PC-3 (cell line): ENCODE data around the gene WBP2NL. TPM values are rescaled to one million over a fixed set of nuclear protein-coding genes. Genes with fewer than 3 reads are reported as not detected.
"Not testable (repeated sequence)": the region's sequence is repeated elsewhere in the genome, so short reads cannot be mapped to it uniquely, and the experiment has no call there.

Experiments
- ATAC-seq: fragments of 200-7000 bp; cut with Tn5 transposase; 2 replicates; pipeline ENCODE4 v1.9.1; 2020; ENCODE audit warnings: mild to moderate bottlenecking, moderate library complexity
- BruUV-seq: library from RNA; stranded (reverse); fragments of 400-500 nt; replicated peaks from 2 replicates; lab custom pipeline; 2021; lab: Mats Ljungman, UMichigan
- CTCF ChIA-PET: fragments of 300-600 bp; sonication (Branson Sonifier 250); formaldehyde crosslinking; loops from one replicate; lab custom pipeline; 2022; ENCODE audit warnings: antibody characterized with exemption; lab: Charles Lee
- POLR2A ChIA-PET: fragments of 300-600 bp; sonication (Branson Sonifier 250); formaldehyde crosslinking; loops from one replicate; lab custom pipeline; 2022; ENCODE audit warnings: antibody characterized with exemption; ENCODE audit not compliant: unreplicated experiment; lab: Charles Lee
- DNase-seq: peaks from one replicate; pipeline ENCODE4 v3.0.0-alpha.2; 2015
- H2AFZ ChIP-seq: fragments of 300-600 bp; sonication (generic); 2 replicates; pipeline ENCODE4 v1.6.0; 2016; ENCODE audit warnings: antibody characterized with exemption, low read length
- H3F3A ChIP-seq: fragments of 300-600 bp; sonication (generic); one replicate; pipeline ENCODE4 v1.6.0; 2017; ENCODE audit warnings: antibody characterized with exemption, low read length, control low read depth, mild to moderate bottlenecking; ENCODE audit not compliant: unreplicated experiment
- H3K27ac ChIP-seq: fragments of 300-600 bp; sonication (generic); 2 replicates; pipeline ENCODE4 v1.5.1; 2016; ENCODE audit warnings: mild to moderate bottlenecking, low read length
- H3K27me3 ChIP-seq: fragments of 300-600 bp; sonication (generic); 2 replicates; pipeline ENCODE4 v1.6.1; 2016; ENCODE audit warnings: low read length, mixed read lengths
- H3K36me3 ChIP-seq: fragments of 300-600 bp; sonication (generic); 2 replicates; pipeline ENCODE4 v1.6.1; 2016; ENCODE audit warnings: low read depth, mixed run types, low read length, mixed read lengths
- H3K4me1 ChIP-seq: fragments of 300-600 bp; sonication (generic); 2 replicates; pipeline ENCODE4 v1.5.1; 2016; ENCODE audit warnings: low read length; ENCODE audit not compliant: insufficient read depth
- H3K4me2 ChIP-seq: fragments of 300-600 bp; sonication (generic); 2 replicates; pipeline ENCODE4 v1.6.0; 2016; ENCODE audit warnings: low read length
- H3K4me3 ChIP-seq: fragments of 300-600 bp; sonication (generic); 2 replicates; pipeline ENCODE4 v1.5.1; 2016; ENCODE audit warnings: mild to moderate bottlenecking, low read length, mixed read lengths
- H3K79me2 ChIP-seq: fragments of 300-600 bp; sonication (generic); 2 replicates; pipeline ENCODE4 v1.6.1; 2017; ENCODE audit warnings: low read length, mixed read lengths
- H3K9ac ChIP-seq: fragments of 300-600 bp; sonication (generic); 2 replicates; pipeline ENCODE4 v1.6.0; 2016; ENCODE audit warnings: mild to moderate bottlenecking, low read length
- H3K9me2 ChIP-seq: fragments of 300-600 bp; sonication (generic); replicated peaks from 2 replicates; pipeline ENCODE4 v1.6.1; 2016; ENCODE audit warnings: mixed run types, low read length, mixed read lengths
- H3K9me3 ChIP-seq: fragments of 300-600 bp; sonication (generic); 2 replicates; pipeline ENCODE4 v1.6.1; 2016; ENCODE audit warnings: low read length, mixed read lengths
- H4K20me1 ChIP-seq: fragments of 300-600 bp; sonication (generic); 2 replicates; pipeline ENCODE4 v1.6.1; 2016; ENCODE audit warnings: low read length, mixed read lengths
- EZH2 ChIP-seq: fragments of 300-600 bp; sonication (generic); IDR thresholded peaks from one replicate; pipeline ENCODE4 v1.6.1; 2017; ENCODE audit warnings: antibody characterized with exemption, mild to moderate bottlenecking, low read length; ENCODE audit not compliant: unreplicated experiment
- EZH2phosphoT487 ChIP-seq: fragments of 300-600 bp; sonication (generic); IDR thresholded peaks from 2 replicates; pipeline ENCODE4 v1.6.1; 2018; ENCODE audit warnings: mild to moderate bottlenecking, antibody characterized with exemption, low read length, borderline replicate concordance
- intact Hi-C: fragments of 100-400 bp; cut with micrococcal nuclease; formaldehyde crosslinking; loops from 2 replicates; pipeline ENCODE4 v1.9.0; 2023
- total RNA-seq: library from RNA; depleted of rRNA; stranded (reverse); fragments of >200 nt; gene quantifications from 2 replicates; pipeline ENCODE4 v1.2.3, GENCODE V29; 2014
- TF ChIP-seq, protein P1 (sequence below): fragments of 300-600 bp; sonication (generic); conservative IDR thresholded peaks from 2 replicates; pipeline ENCODE4 v1.5.1; 2017; ENCODE audit warnings: antibody characterized with exemption, low read depth, mild to moderate bottlenecking, low read length

The WBP2NL gene
- total RNA-seq, 1 experiment from 2014 or later: 0.33 TPM

DNA sequence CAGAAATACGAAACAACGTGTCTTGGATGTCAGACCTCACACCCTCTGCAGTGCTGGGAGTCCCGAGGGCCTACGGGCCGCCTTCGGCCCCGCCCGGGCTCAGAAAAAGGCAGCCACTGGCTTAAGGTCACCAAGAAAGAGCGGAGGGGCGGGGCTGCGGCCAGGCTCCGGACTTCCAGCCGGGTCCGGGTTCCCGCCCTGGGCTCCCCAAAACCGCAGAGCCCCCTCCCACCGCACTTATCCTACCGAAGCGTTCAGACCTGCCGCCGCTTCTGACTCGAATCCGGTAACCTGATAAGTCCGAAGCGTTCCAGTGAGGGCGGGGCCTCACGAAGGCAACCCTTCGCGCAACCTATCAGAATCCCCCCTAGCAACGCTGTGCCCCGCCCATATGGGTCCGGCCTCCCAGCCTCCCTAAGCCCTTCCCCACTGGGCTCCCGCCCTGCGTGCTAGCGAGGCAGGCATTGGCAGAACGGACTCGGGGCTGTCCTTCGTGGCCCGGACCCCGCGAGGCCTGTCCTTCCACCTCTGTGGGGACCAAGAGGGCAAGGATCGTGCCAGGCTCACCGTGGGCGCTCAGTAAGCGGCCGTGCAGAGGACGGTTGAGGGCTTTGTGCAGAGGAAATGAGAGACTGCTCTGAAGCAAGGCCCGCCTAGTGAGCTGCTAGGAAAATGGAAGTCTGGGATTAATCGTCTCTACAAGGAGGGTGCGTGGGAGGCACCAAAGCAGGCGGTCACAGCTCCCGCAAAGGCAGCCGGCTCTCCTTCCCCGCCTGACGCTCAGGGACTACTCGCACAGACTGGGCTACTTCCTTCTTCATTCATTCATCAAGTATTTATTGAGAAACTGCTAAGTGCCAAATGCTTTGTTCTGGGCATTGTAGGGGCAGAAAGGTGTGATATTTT is 72.2 kb downstream of the WBP2NL start, which contains the start of gene NAGA:
NAGA (minus strand) TSS at position 296 of the 906 bp plus-strand sequence. CDS start 515 bp downstream, outside the sequence.
- Histone ChIP-seq H3K4me3 (peak within 1 kb of the TSS; percentile 77), H2AFZ (peak within 1 kb of the TSS; percentile 75), H4K20me1 (no peaks in the 10 kb centered on the region), H3K9ac (peak within 1 kb of the TSS; percentile 70), H3K27me3 (no peaks in the 10 kb centered on the region), H3K36me3 (no peaks in the 10 kb centered on the region), H3K9me3 (no peaks in the 10 kb centered on the region), H3K27ac (peak within 1 kb of the TSS; percentile 19), H3F3A (no peaks in the 10 kb centered on the region), H3K9me2 (no peaks in the 10 kb centered on the region), H3K4me1 (peaks cover 14% of the 10 kb centered on the region), H3K79me2 (peaks cover 7% of the 10 kb centered on the region; the same call in 1 of the 2 replicates), H3K4me2 (peak within 1 kb of the TSS; percentile 98)
- TF ChIP-seq EZH2 (no peak), EZH2phosphoT487 (no peak)
- TF ChIP-seq, protein P1, sequence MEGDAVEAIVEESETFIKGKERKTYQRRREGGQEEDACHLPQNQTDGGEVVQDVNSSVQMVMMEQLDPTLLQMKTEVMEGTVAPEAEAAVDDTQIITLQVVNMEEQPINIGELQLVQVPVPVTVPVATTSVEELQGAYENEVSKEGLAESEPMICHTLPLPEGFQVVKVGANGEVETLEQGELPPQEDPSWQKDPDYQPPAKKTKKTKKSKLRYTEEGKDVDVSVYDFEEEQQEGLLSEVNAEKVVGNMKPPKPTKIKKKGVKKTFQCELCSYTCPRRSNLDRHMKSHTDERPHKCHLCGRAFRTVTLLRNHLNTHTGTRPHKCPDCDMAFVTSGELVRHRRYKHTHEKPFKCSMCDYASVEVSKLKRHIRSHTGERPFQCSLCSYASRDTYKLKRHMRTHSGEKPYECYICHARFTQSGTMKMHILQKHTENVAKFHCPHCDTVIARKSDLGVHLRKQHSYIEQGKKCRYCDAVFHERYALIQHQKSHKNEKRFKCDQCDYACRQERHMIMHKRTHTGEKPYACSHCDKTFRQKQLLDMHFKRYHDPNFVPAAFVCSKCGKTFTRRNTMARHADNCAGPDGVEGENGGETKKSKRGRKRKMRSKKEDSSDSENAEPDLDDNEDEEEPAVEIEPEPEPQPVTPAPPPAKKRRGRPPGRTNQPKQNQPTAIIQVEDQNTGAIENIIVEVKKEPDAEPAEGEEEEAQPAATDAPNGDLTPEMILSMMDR: no peak
- ChIA-PET CTCF (no interaction called here), POLR2A (interaction anchor here (0.7 kb wide), 1 partner anchor 10 kb away, joined by 4 read pairs; no protein-coding TSS in a partner anchor)
- intact Hi-C loops: loop anchor here (2.0 kb wide), 1 partner anchor 104 kb away; no protein-coding TSS in a partner anchor
- BruUV-seq: TSS peak; percentile 89
- peak; percentile 98 for ATAC-seq
- peak; percentile 94 for DNase-seq

DNA sequence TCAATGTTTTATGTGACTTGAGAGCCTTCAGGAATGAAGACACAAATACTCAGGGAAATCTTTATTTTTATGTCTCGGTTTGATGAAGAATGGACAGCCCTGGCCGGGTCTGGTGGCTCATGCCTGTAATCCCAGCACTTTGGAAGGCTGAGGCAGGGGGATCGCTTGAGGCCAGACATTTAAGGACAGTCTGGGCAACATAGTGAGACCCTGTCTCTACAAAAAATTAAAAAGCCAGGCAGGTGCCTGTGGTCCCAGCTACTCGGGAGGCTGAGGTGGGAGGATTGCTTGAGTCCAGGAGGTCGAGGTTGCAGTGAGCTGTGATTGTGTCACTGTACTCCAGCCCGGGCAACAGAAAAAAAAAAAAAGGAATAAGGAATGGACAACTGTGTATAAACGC is 72.9 kb downstream of the WBP2NL start:
- Histone ChIP-seq H3K4me1 (peaks cover 14% of the 10 kb centered on the region), H3K4me2 (peak overlapping the region; percentile 98), H3K4me3 (peak overlapping the region; percentile 77), H2AFZ (peak overlapping the region; percentile 75), H3K9ac (peak overlapping the region; percentile 70)
- H4K20me1 ChIP-seq, CTCF ChIA-PET, DNase-seq, H3K36me3 ChIP-seq, H3F3A ChIP-seq, H3K79me2 ChIP-seq, H3K27me3 ChIP-seq, POLR2A ChIA-PET, ATAC-seq, H3K27ac ChIP-seq, BruUV-seq, H3K9me2 ChIP-seq, H3K9me3 ChIP-seq: not testable (repeated sequence)
- intact Hi-C loops: loop anchor here (2.0 kb wide), 1 partner anchor 105 kb away; no protein-coding TSS in a partner anchor

DNA sequence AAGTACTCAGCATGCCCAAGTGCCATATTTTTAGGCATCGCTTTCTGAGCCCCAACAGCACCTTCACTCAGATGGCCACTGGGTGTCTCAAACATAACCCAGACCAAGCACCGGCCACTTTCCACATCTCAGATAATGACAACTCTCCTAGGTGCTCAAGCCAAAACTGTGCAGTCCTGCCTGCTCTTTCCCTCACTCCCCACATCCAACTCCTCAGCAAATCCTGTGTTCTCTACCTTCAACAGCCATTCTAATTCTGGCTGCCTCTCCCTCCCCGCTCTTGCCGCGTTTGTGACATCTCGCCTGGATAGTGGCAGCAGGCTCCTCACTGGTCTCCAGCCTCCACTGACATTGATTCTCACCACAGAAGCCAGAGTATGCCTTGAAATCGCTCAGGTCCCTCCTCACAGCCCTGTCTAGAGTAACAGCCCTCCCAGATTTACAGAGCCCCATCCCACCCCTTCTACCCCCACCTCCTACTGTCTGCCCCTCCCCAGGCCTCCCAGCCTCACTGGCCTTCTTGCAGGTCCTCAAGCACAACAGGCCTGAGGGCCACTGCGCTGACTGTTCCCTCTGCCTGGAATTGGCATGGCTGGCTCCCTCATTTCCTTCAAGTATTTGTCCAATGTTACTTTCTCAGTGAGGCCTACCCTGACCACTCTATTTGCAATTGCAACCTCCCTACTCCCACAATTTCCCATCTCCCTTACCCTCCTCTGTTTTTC is 74.2 kb downstream of the WBP2NL start:
- BruUV-seq: no TSS peak
- Histone ChIP-seq H3K27me3 (no peaks in the 10 kb centered on the region), H3K4me1 (peaks cover 14% of the 10 kb centered on the region), H3K4me2 (no peak overlapping the region), H3K36me3 (no peaks in the 10 kb centered on the region), H3K27ac (no peak overlapping the region), H3K9ac (no peak overlapping the region), H3K9me2 (no peaks in the 10 kb centered on the region), H3K4me3 (no peak overlapping the region), H3K79me2 (peaks cover 7% of the 10 kb centered on the region; the same call in 1 of the 2 replicates), H3F3A (no peaks in the 10 kb centered on the region), H4K20me1 (no peaks in the 10 kb centered on the region), H2AFZ (no peak overlapping the region), H3K9me3 (no peaks in the 10 kb centered on the region)
- TF ChIP-seq EZH2phosphoT487: no peak
- TF ChIP-seq EZH2: no peak
- TF ChIP-seq, protein P1: no peak
- intact Hi-C loops: no loop called here
- ChIA-PET CTCF (no interaction called here), POLR2A (no interaction called here)
- ATAC-seq: no peak
- DNase-seq: no peak
